ENCODE results near the gene MAP4K3. TPM values are rescaled to one million over a fixed set of nuclear protein-coding genes. Genes with fewer than 3 reads are reported as not detected.

Gene MAP4K3
- total RNA-seq (2021; fragmentation: NEBNext Ultra II Directional; extraction: Animal tissue kit (Norgen Biotek cat#: 25700)): 10 to 100 TPM; 28.7 to 34.4 (median 30.7) TPM
- long read RNA-seq, partial matches to known transcripts: 6 of 8 reads
- long read RNA-seq, other reads (novel, unspliced or antisense): 2 of 8 reads

- H3K36me3 Mint-ChIP-seq (ENCODE audit: low read depth): 0 out of 2 replicates have a peak, but pooled peaks cover 9% of the 10 kb centered on the region
- peaks cover 63% of the 10 kb centered on the region for H3K4me1 Mint-ChIP-seq (ENCODE audit: low read depth)
- TF ChIP-seq CTCF (IDR thresholded peaks at IDR 0.05): no peak
- H3K27me3 Mint-ChIP-seq (ENCODE audit: insufficient read depth): no peaks in the 10 kb centered on the region
- H3K27ac Mint-ChIP-seq: peak within 1 kb of the TSS; percentile 60
- peak within 1 kb of the TSS; percentile 92 for H3K4me3 Mint-ChIP-seq
- peak; percentile 90 for DNase-seq
- no peaks in the 10 kb centered on the region for H3K9me3 Mint-ChIP-seq
Measured at GRCh38 chr2:39436592-39437521, at the start of gene MAP4K3. MAP4K3 (minus strand) TSS chr2:39437285; CDS start chr2:39436987, 298 bp downstream.

GRCh38 chr2:39486071-39486470 lies 49.0 kb upstream of the MAP4K3 start:
- Mint-ChIP-seq H3K36me3 (ENCODE audit: low read depth) (peaks cover 4% of the 10 kb centered on the region; the same call in 1 of the 2 replicates), H3K27me3 (ENCODE audit: insufficient read depth) (no peaks in the 10 kb centered on the region), H3K27ac (peak overlapping the region; percentile 10; the same call in 1 of the 2 replicates), H3K9me3 (no peaks in the 10 kb centered on the region), H3K4me1 (ENCODE audit: low read depth) (peaks cover 79% of the 10 kb centered on the region), H3K4me3 (no peak overlapping the region)
- no peak for TF ChIP-seq CTCF (IDR thresholded peaks at IDR 0.05)
- DNase-seq: no peak

GRCh38 chr2:39484620-39485495 lies 47.8 kb upstream of the MAP4K3 start:
- Mint-ChIP-seq H3K4me3 (no peak overlapping the region), H3K9me3 (no peaks in the 10 kb centered on the region), H3K27ac (no peak overlapping the region), H3K36me3 (ENCODE audit: low read depth) (peaks cover 4% of the 10 kb centered on the region; the same call in 1 of the 2 replicates), H3K4me1 (ENCODE audit: low read depth) (peaks cover 80% of the 10 kb centered on the region), H3K27me3 (ENCODE audit: insufficient read depth) (no peaks in the 10 kb centered on the region)
- TF ChIP-seq CTCF (IDR thresholded peaks at IDR 0.05): no peak
- DNase-seq: no peak

GRCh38 chr2:39484206-39484605 lies 47.1 kb upstream of the MAP4K3 start:
- Mint-ChIP-seq H3K36me3 (ENCODE audit: low read depth) (peaks cover 2% of the 10 kb centered on the region; the same call in 1 of the 2 replicates), H3K4me1 (ENCODE audit: low read depth) (peaks cover 85% of the 10 kb centered on the region), H3K4me3 (0 out of 2 replicates have a peak overlapping the region, but pooled peaks have one; percentile 22), H3K27ac (no peak overlapping the region), H3K27me3 (ENCODE audit: insufficient read depth) (no peaks in the 10 kb centered on the region), H3K9me3 (no peaks in the 10 kb centered on the region)
- DNase-seq: no peak
- no peak for TF ChIP-seq CTCF (IDR thresholded peaks at IDR 0.05)

GRCh38 chr2:39483534-39483933 lies 46.4 kb upstream of the MAP4K3 start:
- Mint-ChIP-seq H3K27ac (peak overlapping the region; percentile 17), H3K4me3 (peak overlapping the region; percentile 29; the same call in 1 of the 2 replicates), H3K27me3 (ENCODE audit: insufficient read depth) (no peaks in the 10 kb centered on the region), H3K36me3 (ENCODE audit: low read depth) (peaks cover under 1% of the 10 kb centered on the region; the same call in 1 of the 2 replicates), H3K4me1 (ENCODE audit: low read depth) (peaks cover 85% of the 10 kb centered on the region), H3K9me3 (no peaks in the 10 kb centered on the region)
- TF ChIP-seq CTCF (IDR thresholded peaks at IDR 0.05): no peak
- no peak for DNase-seq

All from HFFc6 (cell line).